OCI-LY7 (cell line): Measurements from ENCODE around the gene CD300E. TPM values are rescaled to one million over a fixed set of nuclear protein-coding genes. Genes with fewer than 3 reads are reported as not detected.

Source experiments
- BruUV-seq: library from RNA; stranded (reverse); fragments of 400-500 nt; replicated peaks from 2 replicates; lab custom pipeline; 2021; lab: Mats Ljungman, UMichigan
- CTCF ChIA-PET: fragments of 300-600 bp; sonication (Branson Sonifier 250); formaldehyde crosslinking; loops from one replicate; lab custom pipeline; 2022; ENCODE audit warnings: antibody characterized with exemption; ENCODE audit not compliant: unreplicated experiment; lab: Charles Lee
- POLR2A ChIA-PET: fragments of 300-600 bp; sonication (Branson Sonifier 250); formaldehyde crosslinking; loops from one replicate; lab custom pipeline; 2022; ENCODE audit warnings: antibody characterized with exemption; lab: Charles Lee
- DNase-seq: peaks from one replicate; pipeline ENCODE4 v3.0.0-alpha.2; 2015; ENCODE audit warnings: low spot score
- H2AFZ ChIP-seq: fragments of 200-600 bp; sonication (generic), shearing (Covaris generic); 2 replicates; pipeline ENCODE4 v1.6.1; 2014; ENCODE audit warnings: mild to moderate bottlenecking, antibody characterized with exemption, low read length, moderate library complexity
- H3K27ac ChIP-seq: fragments of 200-600 bp; sonication (generic); 2 replicates; pipeline ENCODE4 v1.5.1; 2014; ENCODE audit warnings: mixed run types, low read depth, mild to moderate bottlenecking, moderate library complexity, low read length, inconsistent platforms; ENCODE audit not compliant: poor library complexity, severe bottlenecking
- H3K36me3 ChIP-seq: fragments of 200-600 bp; sonication (generic); 2 replicates; pipeline ENCODE4 v1.6.1; 2014; ENCODE audit warnings: mild to moderate bottlenecking, antibody characterized with exemption, low read length, moderate library complexity, mixed read lengths; ENCODE audit not compliant: insufficient read depth
- H3K4me1 ChIP-seq: fragments of 200-600 bp; sonication (generic); 2 replicates; pipeline ENCODE4 v1.5.1; 2014; ENCODE audit warnings: mild to moderate bottlenecking, low read length; ENCODE audit not compliant: insufficient read depth, poor library complexity, severe bottlenecking
- H3K4me2 ChIP-seq: fragments of 200-600 bp; sonication (generic); 2 replicates; pipeline ENCODE4 v1.6.1; 2014; ENCODE audit warnings: mild to moderate bottlenecking, low read length
- H3K4me3 ChIP-seq: fragments of 200-600 bp; sonication (generic); 2 replicates; pipeline ENCODE4 v1.5.1; 2014; ENCODE audit warnings: mild to moderate bottlenecking, low read depth, low read length; ENCODE audit not compliant: poor library complexity, severe bottlenecking
- H3K79me2 ChIP-seq: fragments of 200-600 bp; sonication (generic); 2 replicates; pipeline ENCODE4 v1.6.1; 2016; ENCODE audit warnings: low read depth, mild to moderate bottlenecking, low read length, moderate library complexity, mixed read lengths; ENCODE audit not compliant: insufficient read depth
- H3K9me2 ChIP-seq: fragments of 200-600 bp; sonication (generic); 2 replicates; pipeline ENCODE4 v1.6.1; 2016; ENCODE audit warnings: mild to moderate bottlenecking, low read length, mixed read lengths; ENCODE audit not compliant: insufficient read depth
- H3K9me3 ChIP-seq: fragments of 200-600 bp; sonication (generic); 2 replicates; pipeline ENCODE4 v1.6.1; 2014; ENCODE audit warnings: mild to moderate bottlenecking, mixed run types, low read length, mixed read lengths
- H4K20me1 ChIP-seq: fragments of 200-600 bp; sonication (generic); 2 replicates; pipeline ENCODE4 v1.6.1; 2014; ENCODE audit warnings: mild to moderate bottlenecking, antibody characterized with exemption, low read length, moderate library complexity, mixed read lengths; ENCODE audit not compliant: insufficient read depth
- EZH2phosphoT487 ChIP-seq: fragments of 200-600 bp; sonication (generic); IDR thresholded peaks from 2 replicates; pipeline ENCODE4 v1.6.1; 2018; ENCODE audit warnings: low read depth, borderline replicate concordance, mild to moderate bottlenecking, mixed run types, antibody characterized with exemption, low read length, moderate library complexity, mixed read lengths
- intact Hi-C: fragments of 100-400 bp; cut with micrococcal nuclease; formaldehyde crosslinking; loops from one replicate; pipeline ENCODE4 v1.10.0; 2022; ENCODE audit not compliant: unreplicated experiment
- total RNA-seq, 2 experiments: library from RNA; depleted of rRNA in 1 of 2; stranded (reverse); fragments of >200 nt in 1 of 2; shearing (Covaris generic) in 1 of 2; gene quantifications; 2 replicates each; pipeline ENCODE4 v1.2.3, GENCODE V29; 2014 to 2022
- TF ChIP-seq, protein P1 (sequence below): fragments of 200-600 bp; sonication (generic); conservative IDR thresholded peaks from 2 replicates; pipeline ENCODE4 v1.5.1; 2014; ENCODE audit warnings: mild to moderate bottlenecking, antibody characterized with exemption, low read length, moderate library complexity, mixed read lengths

CD300E gene
- total RNA-seq, 2 experiments from 2014 or later, result not detected

DNA sequence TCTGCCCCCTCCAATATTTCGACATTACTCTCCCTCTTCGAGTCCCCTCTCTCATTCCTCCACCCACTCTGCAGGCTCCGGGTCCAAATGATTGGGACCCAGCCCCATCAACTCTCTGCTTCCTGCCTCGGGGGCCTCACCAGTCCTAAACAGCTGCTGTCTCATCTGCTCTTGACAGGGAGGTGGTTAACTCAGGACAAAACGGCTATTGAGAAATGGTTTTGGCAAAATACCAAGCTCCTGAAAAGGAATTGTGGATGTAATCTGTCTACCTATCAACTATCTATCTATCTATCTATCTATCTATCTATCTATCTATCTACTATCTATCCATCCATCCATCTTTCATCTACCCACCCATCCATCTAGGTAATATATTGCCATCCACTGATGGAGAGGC, 58.4 kb downstream of the CD300E start:
- no peaks in the 10 kb centered on the region for H3K79me2 ChIP-seq
- intact Hi-C loops, result no loop called here
- POLR2A ChIA-PET, result no interaction called here
- CTCF ChIA-PET, result no interaction called here
- H3K4me3 ChIP-seq, result no peak overlapping the region
- no peak for DNase-seq
- H3K36me3 ChIP-seq, result no peaks in the 10 kb centered on the region
- no peak for TF ChIP-seq EZH2phosphoT487
- no TSS peak for BruUV-seq
- no peaks in the 10 kb centered on the region for H3K9me3 ChIP-seq
- H3K9me2 ChIP-seq, result no peaks in the 10 kb centered on the region
- H3K4me2 ChIP-seq, result no peak overlapping the region
- no peaks in the 10 kb centered on the region for H4K20me1 ChIP-seq
- H2AFZ ChIP-seq, result no peak overlapping the region
- no peak overlapping the region for H3K27ac ChIP-seq
- H3K4me1 ChIP-seq, result no peaks in the 10 kb centered on the region

DNA sequence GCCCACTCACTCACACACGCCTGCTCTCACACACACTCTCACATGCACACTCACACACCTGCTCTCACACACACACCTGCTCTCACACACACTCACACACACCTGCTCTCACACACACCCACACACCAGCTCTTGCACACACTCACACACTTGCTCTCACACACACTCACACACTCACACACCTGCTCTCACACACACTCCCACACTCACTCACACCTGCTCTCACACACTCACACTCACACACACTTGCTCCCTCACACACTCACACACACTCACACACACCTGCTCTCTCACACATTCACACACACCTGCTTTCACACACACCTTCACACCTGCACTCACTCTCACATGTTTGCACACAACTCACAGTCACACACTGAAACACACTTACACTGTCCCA, 60.2 kb downstream of the CD300E start:
- ChIA-PET CTCF (no interaction called here), POLR2A (no interaction called here)
- Histone ChIP-seq H4K20me1 (no peaks in the 10 kb centered on the region), H3K4me2 (no peak overlapping the region), H3K4me1 (no peaks in the 10 kb centered on the region), H3K36me3 (no peaks in the 10 kb centered on the region), H3K27ac (no peak overlapping the region), H3K4me3 (no peak overlapping the region), H3K9me2 (no peaks in the 10 kb centered on the region), H3K79me2 (no peaks in the 10 kb centered on the region), H3K9me3 (no peaks in the 10 kb centered on the region), H2AFZ (no peak overlapping the region)
- no TSS peak for BruUV-seq
- intact Hi-C loops, result no loop called here
- DNase-seq, result no peak
- TF ChIP-seq, protein P1, sequence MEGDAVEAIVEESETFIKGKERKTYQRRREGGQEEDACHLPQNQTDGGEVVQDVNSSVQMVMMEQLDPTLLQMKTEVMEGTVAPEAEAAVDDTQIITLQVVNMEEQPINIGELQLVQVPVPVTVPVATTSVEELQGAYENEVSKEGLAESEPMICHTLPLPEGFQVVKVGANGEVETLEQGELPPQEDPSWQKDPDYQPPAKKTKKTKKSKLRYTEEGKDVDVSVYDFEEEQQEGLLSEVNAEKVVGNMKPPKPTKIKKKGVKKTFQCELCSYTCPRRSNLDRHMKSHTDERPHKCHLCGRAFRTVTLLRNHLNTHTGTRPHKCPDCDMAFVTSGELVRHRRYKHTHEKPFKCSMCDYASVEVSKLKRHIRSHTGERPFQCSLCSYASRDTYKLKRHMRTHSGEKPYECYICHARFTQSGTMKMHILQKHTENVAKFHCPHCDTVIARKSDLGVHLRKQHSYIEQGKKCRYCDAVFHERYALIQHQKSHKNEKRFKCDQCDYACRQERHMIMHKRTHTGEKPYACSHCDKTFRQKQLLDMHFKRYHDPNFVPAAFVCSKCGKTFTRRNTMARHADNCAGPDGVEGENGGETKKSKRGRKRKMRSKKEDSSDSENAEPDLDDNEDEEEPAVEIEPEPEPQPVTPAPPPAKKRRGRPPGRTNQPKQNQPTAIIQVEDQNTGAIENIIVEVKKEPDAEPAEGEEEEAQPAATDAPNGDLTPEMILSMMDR, result no peak
- no peak for TF ChIP-seq EZH2phosphoT487

DNA sequence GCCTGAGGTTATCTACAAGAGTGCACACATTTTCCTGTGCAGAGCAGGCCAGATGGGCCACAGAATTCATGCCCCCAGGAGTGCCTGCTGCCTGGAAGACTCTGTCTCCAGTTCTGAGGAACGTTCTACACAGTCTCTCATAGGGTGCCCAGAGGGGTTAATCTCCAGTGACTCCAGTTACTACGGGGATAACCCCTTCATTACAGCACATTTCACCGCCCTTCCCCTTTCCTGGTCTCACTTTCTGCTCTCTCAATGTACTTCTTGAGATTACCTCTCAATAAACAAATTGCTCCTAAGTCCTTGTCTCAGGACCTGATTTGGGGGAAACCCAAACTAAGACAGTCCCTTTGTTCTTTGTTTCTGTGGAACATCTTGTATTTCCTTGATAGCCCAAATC, 62.0 kb downstream of the CD300E start:
- H3K4me3 ChIP-seq, result no peak overlapping the region
- TF ChIP-seq EZH2phosphoT487, result no peak
- TF ChIP-seq, protein P1, result no peak
- CTCF ChIA-PET, result no interaction called here
- H3K79me2 ChIP-seq, result no peaks in the 10 kb centered on the region
- intact Hi-C loops, result no loop called here
- H4K20me1 ChIP-seq, result no peaks in the 10 kb centered on the region
- no peak overlapping the region for H3K27ac ChIP-seq
- no peak overlapping the region for H2AFZ ChIP-seq
- no TSS peak for BruUV-seq
- no peak for DNase-seq
- H3K4me2 ChIP-seq, result no peak overlapping the region
- POLR2A ChIA-PET, result no interaction called here
- H3K9me3 ChIP-seq, result no peaks in the 10 kb centered on the region
- no peaks in the 10 kb centered on the region for H3K9me2 ChIP-seq
- no peaks in the 10 kb centered on the region for H3K4me1 ChIP-seq
- no peaks in the 10 kb centered on the region for H3K36me3 ChIP-seq

Other genes starting within 250 kb of the CD300E start
- gene GPRC5C, start 191.7 kb downstream of the CD300E start, total RNA-seq (2014; rRNA removed; shearing (Covaris generic)), result 9.4 and 19.5 TPM in 2 replicates
- 1.1 and 2.0 TPM in 2 replicates for gene GPRC5C, start 191.7 kb downstream of the CD300E start, total RNA-seq (2022)
- gene CD300A, start 157.1 kb downstream of the CD300E start, total RNA-seq (2014; rRNA removed; shearing (Covaris generic)), result 6.7 and 7.4 TPM in 2 replicates
- 1.8 and 3.5 TPM in 2 replicates for gene CD300A, start 157.1 kb downstream of the CD300E start, total RNA-seq (2022)
- gene CD300LB, start 92.3 kb downstream of the CD300E start, total RNA-seq (2014; rRNA removed; shearing (Covaris generic)), result not detected in 2 replicates
- not detected in 2 replicates for gene CD300LB, start 92.3 kb downstream of the CD300E start, total RNA-seq (2022)
- not detected in 2 replicates for gene CD300C, start 77.6 kb downstream of the CD300E start, total RNA-seq (2014; rRNA removed; shearing (Covaris generic))
- gene CD300C, start 77.6 kb downstream of the CD300E start, total RNA-seq (2022), result not detected in 2 replicates
- gene CD300H, start 56.2 kb downstream of the CD300E start, total RNA-seq (2014; rRNA removed; shearing (Covaris generic)), result not detected in 2 replicates
- gene CD300H, start 56.2 kb downstream of the CD300E start, total RNA-seq (2022), result not detected in 2 replicates
- not detected in 2 replicates for gene CD300LD, start 31.5 kb downstream of the CD300E start, total RNA-seq (2014; rRNA removed; shearing (Covaris generic))
- gene CD300LD, start 31.5 kb downstream of the CD300E start, total RNA-seq (2022), result not detected in 2 replicates
- gene CD300LF, start 89.2 kb upstream of the CD300E start, total RNA-seq (2014; rRNA removed; shearing (Covaris generic)), result not detected in 2 replicates
- not detected in 2 replicates for gene CD300LF, start 89.2 kb upstream of the CD300E start, total RNA-seq (2022)
- 2.8 and 6.3 TPM in 2 replicates for gene RAB37, start 113.5 kb upstream of the CD300E start, total RNA-seq (2014; rRNA removed; shearing (Covaris generic))
- gene RAB37, start 113.5 kb upstream of the CD300E start, total RNA-seq (2022), result 12.7 and 18.9 TPM in 2 replicates
- 73.2 and 86.1 TPM in 2 replicates for gene NHERF1, start 124.9 kb upstream of the CD300E start, total RNA-seq (2014; rRNA removed; shearing (Covaris generic))
- 116 and 122 TPM in 2 replicates for gene NHERF1, start 124.9 kb upstream of the CD300E start, total RNA-seq (2022)
- 77.2 and 99.3 TPM in 2 replicates for gene NAT9, start 152.6 kb upstream of the CD300E start, total RNA-seq (2014; rRNA removed; shearing (Covaris generic))
- 87.9 and 89.0 TPM in 2 replicates for gene NAT9, start 152.6 kb upstream of the CD300E start, total RNA-seq (2022)
- 0.22 and 0.26 TPM in 2 replicates for gene GRIN2C, start 236.1 kb upstream of the CD300E start, total RNA-seq (2014; rRNA removed; shearing (Covaris generic))
- gene GRIN2C, start 236.1 kb upstream of the CD300E start, total RNA-seq (2022), result 0.55 and 0.61 TPM in 2 replicates
- gene FDXR, start 249.3 kb upstream of the CD300E start, total RNA-seq (2014; rRNA removed; shearing (Covaris generic)), result 12.2 TPM in 2 replicates
- gene FDXR, start 249.3 kb upstream of the CD300E start, total RNA-seq (2022), result 18.1 and 18.3 TPM in 2 replicates